Measurements from ENCODE around the gene CFAP107.
"Not testable (repeated sequence)": the region's sequence is repeated elsewhere in the genome, so short reads cannot be mapped to it uniquely, and the experiment has no call there.

GRCh38 chr1:12791097-12791496 is 45.1 kb downstream of the CFAP107 start, which contains the start of gene PRAMEF1:
- not testable (repeated sequence) for TF ChIP-seq PKNOX1, FOXA1 (IDR thresholded peaks at IDR 0.05)
